Measurements from ENCODE around the gene ZNF808. TPM values are rescaled to one million over a fixed set of nuclear protein-coding genes. Genes with fewer than 3 reads are reported as not detected.
"Not testable (repeated sequence)": the region's sequence is repeated elsewhere in the genome, so short reads cannot be mapped to it uniquely, and the experiment has no call there.

Gene ZNF808
- total and polyA plus RNA-seq, 8 donors = 3.6 to 17.1 (median 10.2) TPM

- H3K9me3 ChIP-seq = no peaks in the 10 kb centered on the region
- FAIRE-seq = no peak
- DNase-seq = no peak
- 61 to 66% methylated on average over 5 of the region's 5 CpGs for WGBS, 2 donors
- ATAC-seq = no peak
- intact Hi-C loops (cut with DNase I) = no loop called here
- H3K4me1 ChIP-seq = no peaks in the 10 kb centered on the region
- TF ChIP-seq, protein P1, sequence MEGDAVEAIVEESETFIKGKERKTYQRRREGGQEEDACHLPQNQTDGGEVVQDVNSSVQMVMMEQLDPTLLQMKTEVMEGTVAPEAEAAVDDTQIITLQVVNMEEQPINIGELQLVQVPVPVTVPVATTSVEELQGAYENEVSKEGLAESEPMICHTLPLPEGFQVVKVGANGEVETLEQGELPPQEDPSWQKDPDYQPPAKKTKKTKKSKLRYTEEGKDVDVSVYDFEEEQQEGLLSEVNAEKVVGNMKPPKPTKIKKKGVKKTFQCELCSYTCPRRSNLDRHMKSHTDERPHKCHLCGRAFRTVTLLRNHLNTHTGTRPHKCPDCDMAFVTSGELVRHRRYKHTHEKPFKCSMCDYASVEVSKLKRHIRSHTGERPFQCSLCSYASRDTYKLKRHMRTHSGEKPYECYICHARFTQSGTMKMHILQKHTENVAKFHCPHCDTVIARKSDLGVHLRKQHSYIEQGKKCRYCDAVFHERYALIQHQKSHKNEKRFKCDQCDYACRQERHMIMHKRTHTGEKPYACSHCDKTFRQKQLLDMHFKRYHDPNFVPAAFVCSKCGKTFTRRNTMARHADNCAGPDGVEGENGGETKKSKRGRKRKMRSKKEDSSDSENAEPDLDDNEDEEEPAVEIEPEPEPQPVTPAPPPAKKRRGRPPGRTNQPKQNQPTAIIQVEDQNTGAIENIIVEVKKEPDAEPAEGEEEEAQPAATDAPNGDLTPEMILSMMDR (IDR thresholded peaks at IDR 0.05) = no peak
- H3K36me3 ChIP-seq = no peaks in the 10 kb centered on the region
- H3K4me3 ChIP-seq = no peak overlapping the region
- no peak overlapping the region for H3K27ac ChIP-seq
- no peaks in the 10 kb centered on the region for H3K27me3 ChIP-seq
Observed at GRCh38 chr19:52516191-52516590, 11.3 kb upstream of the ZNF808 start.

DNA sequence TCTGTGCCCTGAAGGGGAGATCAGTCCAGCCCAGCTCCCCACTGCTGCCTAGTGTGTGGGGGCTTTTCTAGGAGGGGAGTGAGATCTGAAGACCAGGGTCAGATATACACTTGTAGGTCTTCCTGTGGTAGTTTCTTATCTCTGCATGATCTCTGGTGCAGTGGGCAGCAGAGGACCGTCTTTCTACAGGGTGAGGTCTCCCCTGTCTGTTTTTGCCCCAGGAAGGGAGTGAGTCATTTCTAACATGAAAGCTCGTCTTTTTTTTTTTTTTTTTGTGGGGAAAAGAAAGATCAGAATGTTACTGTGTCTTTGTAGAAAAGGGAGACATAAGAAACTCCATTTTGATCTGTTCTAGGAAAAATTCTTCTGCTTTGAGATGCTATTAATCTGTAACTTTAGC lies 8.8 kb upstream of the ZNF808 start:
- Histone ChIP-seq H3K27ac (no peak overlapping the region), H3K27me3 (no peaks in the 10 kb centered on the region), H3K4me3 (no peak overlapping the region), H3K9me3 (no peaks in the 10 kb centered on the region), H3K36me3 (no peaks in the 10 kb centered on the region), H3K4me1 (no peaks in the 10 kb centered on the region)
- DNase-seq (no peak), FAIRE-seq (no peak), ATAC-seq (no peak)
- TF ChIP-seq, protein P1 (IDR thresholded peaks at IDR 0.05) = no peak
- WGBS, 2 donors = 20 to 21% methylated on average over 2 of the region's 2 CpGs
- intact Hi-C loops (cut with DNase I) = no loop called here

DNA sequence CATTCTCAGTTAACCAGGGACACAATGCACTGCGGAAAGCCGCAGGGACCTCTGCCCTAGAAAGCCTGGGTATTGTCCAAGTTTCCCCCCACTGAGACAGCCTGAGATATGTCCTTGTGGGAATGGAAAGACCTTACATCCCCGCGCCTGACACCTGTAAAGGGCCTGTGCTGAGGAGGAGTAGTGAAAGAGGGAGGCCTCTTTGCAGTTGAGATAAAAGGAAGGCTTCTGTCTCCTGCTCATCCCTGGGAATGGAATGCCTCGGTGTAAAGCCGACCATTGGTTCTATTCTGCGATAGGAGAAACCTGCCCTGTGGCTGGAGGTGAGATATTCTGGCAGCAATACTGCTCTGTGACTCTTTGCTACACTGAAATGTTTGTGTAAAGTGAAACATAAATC lies 8.3 kb upstream of the ZNF808 start:
- FAIRE-seq; H3K4me3 ChIP-seq; H3K36me3 ChIP-seq; DNase-seq; H3K9me3 ChIP-seq; ATAC-seq; H3K27ac ChIP-seq; H3K27me3 ChIP-seq; H3K4me1 ChIP-seq; intact Hi-C loops (cut with DNase I): not testable (repeated sequence)
- WGBS, 2 donors = 25 to 28% methylated on average over 6 to 7 of the region's 7 CpGs

GRCh38 chr19:52520013-52520412 lies 7.5 kb upstream of the ZNF808 start:
- FAIRE-seq = no peak
- H3K4me1 ChIP-seq = no peaks in the 10 kb centered on the region
- no peak overlapping the region for H3K27ac ChIP-seq
- WGBS, 2 donors = 36 to 46% methylated on average over 4 of the region's 4 CpGs
- DNase-seq = no peak
- H3K36me3 ChIP-seq = no peaks in the 10 kb centered on the region
- no peak for ATAC-seq
- H3K27me3 ChIP-seq = no peaks in the 10 kb centered on the region
- intact Hi-C loops (cut with DNase I) = no loop called here
- no peaks in the 10 kb centered on the region for H3K9me3 ChIP-seq
- TF ChIP-seq, protein P1 (IDR thresholded peaks at IDR 0.05) = no peak
- no peak overlapping the region for H3K4me3 ChIP-seq

GRCh38 chr19:52522551-52522950 lies 4.9 kb upstream of the ZNF808 start:
- ATAC-seq (no peak), DNase-seq (no peak), FAIRE-seq (no peak)
- intact Hi-C loops (cut with DNase I) = no loop called here
- Histone ChIP-seq H3K9me3 (no peaks in the 10 kb centered on the region), H3K27me3 (no peaks in the 10 kb centered on the region), H3K36me3 (no peaks in the 10 kb centered on the region), H3K27ac (no peak overlapping the region), H3K4me3 (no peak overlapping the region), H3K4me1 (no peaks in the 10 kb centered on the region)
- TF ChIP-seq, protein P1 (IDR thresholded peaks at IDR 0.05) = no peak
- WGBS, 2 donors = 77 to 78% methylated on average over 14 of the region's 14 CpGs

GRCh38 chr19:52524086-52524485 lies 3.4 kb upstream of the ZNF808 start:
- no peak for ATAC-seq
- no peak overlapping the region for H3K4me3 ChIP-seq
- TF ChIP-seq, protein P1 (IDR thresholded peaks at IDR 0.05) = no peak
- no peaks in the 10 kb centered on the region for H3K27me3 ChIP-seq
- peaks cover 0 to 6% (median 0%) of the 10 kb centered on the region in 3 donors for H3K4me1 ChIP-seq
- 87% methylated on average over 20 of the region's 20 CpGs for WGBS, 2 donors
- intact Hi-C loops (cut with DNase I) = no loop called here
- FAIRE-seq = no peak
- no peaks in the 10 kb centered on the region for H3K9me3 ChIP-seq
- H3K27ac ChIP-seq = no peak overlapping the region
- H3K36me3 ChIP-seq = no peaks in the 10 kb centered on the region
- DNase-seq = no peak

All from pancreas (tissue), 10 donors.